Germinal center (tissue), 1 donor: ENCODE measurements around the gene ESYT1.

Experiments used
- DNase-seq: peaks from one replicate; pipeline ENCODE4 v3.0.0; 2012; ENCODE audit warnings: mixed read lengths, low spot score

Gene ESYT1

DNA sequence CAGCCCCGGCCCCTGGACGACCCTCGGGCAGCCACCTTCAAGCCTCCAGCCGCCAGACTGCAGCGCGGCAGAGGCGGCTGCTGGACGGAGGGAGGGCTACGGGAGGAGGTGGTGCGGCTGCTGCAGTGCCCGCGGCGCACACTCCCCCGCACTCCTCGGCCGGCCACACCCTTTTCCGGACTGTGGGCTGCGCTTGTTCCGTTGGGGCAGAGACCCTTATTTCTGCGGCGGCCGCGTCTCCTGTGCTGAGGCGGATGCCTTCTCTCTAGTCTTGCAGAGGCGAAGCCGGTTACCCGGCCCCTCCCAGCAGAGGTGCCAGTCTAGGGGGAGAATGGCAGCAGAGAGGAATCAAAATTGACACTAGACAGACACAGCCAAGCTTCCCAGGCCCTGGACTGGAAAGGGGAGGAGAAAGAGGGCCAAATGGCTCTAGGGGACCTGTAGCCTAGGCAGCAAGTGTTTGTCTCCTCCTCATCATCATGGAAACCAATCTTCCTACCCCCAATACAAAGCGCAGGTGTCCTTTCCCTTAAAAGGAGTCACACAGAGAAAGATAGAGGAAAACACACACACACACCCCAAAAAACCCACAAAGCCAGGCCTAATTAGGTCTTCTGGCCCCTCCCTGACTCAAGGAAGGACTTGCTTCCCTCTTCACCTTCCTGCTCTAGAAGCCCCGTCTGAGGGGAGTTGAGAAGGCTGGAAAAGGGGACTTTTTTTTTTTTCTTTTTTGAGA, 1.3 kb downstream of the ESYT1 start:
- DNase-seq, result peak; percentile 62

DNA sequence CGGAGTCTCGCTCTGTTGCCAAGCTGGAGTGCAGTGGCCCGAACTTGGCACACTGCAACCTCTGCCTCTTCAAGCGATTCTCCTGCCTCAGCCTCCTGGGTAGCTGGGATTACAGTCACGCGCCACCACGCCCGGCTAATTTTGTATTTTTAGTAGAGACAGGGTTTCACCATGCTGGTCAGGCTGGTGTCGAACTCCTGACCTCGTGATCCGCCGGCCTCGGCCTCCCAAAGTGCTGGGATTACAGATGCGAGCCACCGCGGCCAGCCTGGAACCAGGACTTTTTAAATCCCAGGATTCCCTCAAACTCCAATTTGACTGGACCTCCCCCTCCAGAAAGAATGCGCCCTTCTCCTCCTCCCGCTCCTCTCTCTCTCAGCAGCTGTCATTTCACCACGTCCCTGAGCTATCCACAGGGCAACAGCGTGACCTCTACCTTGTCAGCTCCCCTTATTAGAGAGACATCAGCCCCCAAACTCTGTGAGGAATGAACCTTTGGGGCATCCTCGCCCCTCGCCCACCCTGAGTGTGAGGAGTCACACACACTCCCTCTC, 2.0 kb downstream of the ESYT1 start:
- no peak for DNase-seq

DNA sequence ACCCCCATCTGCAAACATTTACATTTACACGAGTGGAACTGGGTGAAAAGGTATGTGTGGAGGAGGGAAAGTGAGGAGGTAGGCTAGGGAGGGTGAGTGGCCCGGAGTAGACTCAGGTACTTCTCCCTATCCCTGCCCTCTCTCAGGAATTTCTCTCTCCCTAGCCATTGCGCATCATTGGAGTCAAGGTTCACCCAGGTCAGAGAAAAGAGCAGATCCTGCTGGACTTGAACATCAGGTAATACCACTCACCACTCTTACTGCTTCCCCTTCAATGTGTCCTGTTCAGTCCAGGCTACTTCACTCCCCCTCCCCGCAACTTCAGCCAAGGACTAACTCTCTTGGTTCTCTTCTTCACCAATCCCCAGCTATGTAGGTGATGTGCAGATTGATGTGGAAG, 2.8 kb downstream of the ESYT1 start:
- no peak for DNase-seq

- no peak for DNase-seq
Measured at GRCh38 chr12:56134897-56135296, 6.8 kb downstream of the ESYT1 start.

GRCh38 chr12:56137853-56138571, 9.9 kb downstream of the ESYT1 start:
- DNase-seq, result no peak

- DNase-seq, result no peak
Measured at GRCh38 chr12:56141946-56142784, 14.1 kb downstream of the ESYT1 start.

- no peak for DNase-seq
Measured at GRCh38 chr12:56143217-56143616, 15.2 kb downstream of the ESYT1 start.

DNA sequence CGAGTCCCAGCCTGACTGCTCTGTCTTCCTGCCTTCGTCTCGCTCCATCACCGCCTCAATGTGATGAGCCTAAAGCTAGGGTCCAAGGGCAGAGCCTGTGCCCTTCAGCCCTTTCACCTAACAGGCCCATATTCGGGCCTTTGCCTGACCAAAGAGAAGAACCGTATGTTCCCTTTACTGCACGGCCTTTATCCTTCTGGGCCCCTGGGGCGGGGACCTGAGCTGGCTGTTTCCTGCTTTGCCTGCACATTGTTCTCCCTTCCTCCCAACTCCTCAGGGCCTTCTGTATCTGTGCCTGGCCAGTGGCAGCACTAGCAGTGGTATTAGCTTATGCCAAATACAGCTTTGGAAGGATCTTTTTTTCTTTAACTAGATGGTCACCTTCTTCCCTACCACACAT, 15.8 kb downstream of the ESYT1 start:
- DNase-seq, result no peak

GRCh38 chr12:56145217-56145616, 17.1 kb downstream of the ESYT1 start:
- DNase-seq, result no peak

DNA sequence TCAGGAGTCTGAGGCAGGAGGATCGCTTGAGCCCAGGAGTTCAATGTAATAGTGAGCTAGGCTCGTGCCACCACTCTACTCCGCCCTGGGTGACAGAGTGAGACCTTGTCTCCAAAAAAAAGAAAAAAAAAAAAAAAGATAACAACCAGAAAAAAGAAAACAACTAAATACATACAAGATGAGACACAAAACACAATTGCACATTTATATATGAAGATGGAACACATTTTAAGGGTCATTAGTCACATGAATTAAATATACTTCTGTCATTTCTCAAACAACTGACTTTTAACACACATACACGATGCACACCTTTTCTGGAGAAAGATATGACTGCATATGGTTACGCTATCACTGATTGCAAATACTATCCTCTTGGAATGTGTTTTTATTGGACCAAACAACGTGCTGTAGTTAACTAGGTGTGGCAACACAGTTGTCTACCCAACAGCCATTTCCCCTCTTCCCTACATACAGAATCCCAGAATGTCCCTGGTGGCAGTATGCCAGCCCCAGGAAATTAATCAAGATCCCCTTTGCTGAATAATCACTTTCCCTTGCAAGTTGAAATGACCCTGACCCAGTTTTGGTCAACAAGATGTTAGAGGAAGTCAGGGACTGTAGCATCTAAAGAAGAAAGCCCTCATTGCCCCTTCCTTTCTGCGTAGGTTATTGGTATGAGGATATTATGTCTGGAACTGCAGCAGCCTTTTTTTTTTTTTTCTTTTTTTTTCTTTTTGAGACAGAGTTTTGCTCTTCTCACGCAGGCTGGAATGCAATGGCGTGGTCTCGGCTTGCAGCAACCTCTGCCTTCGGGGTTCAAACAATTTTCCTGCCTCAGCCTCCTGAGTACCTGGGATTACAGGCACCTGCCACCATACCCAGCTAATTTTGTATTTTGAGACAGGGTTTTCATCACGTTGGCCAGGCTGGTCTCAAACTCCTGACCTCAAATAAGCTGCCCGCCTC, 18.7 kb downstream of the ESYT1 start:
- DNase-seq, result no peak

DNA sequence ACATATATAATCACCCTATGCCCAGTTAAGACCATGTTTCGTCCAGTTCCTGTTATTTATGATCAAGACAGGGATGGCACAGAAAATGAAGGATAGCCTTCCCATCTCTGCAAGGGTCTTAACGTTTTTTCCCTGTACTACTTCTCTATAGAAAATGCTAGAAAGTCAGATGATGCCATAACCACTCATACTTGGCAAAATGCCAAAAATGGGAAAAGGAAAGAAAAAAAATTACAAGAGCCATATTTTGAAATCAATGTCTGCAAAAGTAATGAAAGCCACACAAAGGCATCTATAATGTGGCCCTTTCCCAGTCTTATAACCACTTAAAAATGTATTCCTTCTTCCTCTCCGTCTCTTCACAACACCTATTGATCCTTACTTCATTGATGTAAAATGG, 22.5 kb downstream of the ESYT1 start:
- DNase-seq, result no peak

- peak; percentile 79 for DNase-seq
Measured at GRCh38 chr12:56151672-56152131, 23.6 kb downstream of the ESYT1 start.

- DNase-seq, result peak; percentile 94
Measured at GRCh38 chr12:56152132-56152755, 24.2 kb downstream of the ESYT1 start, which contains the start of gene MYL6B. MYL6B (plus strand) TSS chr12:56152587; CDS start chr12:56153919, 1,332 bp downstream.

DNA sequence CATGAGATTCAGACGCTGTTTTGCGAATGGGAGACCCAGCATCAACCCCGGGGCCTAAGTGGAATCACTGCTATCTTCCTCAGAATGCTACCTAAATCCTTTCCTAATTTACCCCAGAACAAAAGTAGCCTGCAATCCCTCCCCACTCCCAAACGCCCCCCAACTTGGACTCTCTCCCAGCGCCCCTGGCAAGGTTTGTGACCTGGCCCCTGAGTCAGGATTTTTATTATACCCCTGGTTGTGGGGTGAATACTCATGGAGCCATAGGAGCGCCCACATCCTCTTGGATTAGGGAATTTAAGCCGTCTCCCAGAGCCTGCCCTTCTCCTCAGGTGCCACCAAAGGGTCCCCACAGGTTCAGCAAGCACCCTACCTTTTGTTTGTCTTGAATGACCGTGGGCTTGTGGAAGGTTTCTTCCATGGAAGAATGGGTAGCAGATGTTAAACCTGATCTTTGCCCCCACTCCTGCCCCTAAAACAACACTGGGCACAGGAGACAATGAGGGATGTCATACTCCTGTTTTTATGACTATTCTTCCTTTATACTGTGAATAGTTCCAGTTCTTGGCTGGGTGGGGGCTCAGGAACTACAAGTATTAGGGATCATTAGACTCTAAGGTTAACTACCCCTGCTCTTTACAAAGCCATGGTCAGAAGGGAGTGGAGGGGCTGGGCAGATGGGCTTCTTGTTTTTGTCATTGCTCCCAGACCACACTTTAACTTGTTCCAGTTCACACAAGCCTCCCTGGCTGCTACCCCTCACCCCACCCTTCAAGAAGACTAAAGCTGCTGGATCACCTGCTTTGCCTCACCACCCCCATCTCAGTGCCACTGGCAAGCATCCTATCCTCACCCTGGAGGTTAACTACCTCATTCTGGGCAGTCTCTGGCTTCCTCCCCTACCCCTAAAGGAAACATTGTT, 24.9 kb downstream of the ESYT1 start:
- no peak for DNase-seq

DNA sequence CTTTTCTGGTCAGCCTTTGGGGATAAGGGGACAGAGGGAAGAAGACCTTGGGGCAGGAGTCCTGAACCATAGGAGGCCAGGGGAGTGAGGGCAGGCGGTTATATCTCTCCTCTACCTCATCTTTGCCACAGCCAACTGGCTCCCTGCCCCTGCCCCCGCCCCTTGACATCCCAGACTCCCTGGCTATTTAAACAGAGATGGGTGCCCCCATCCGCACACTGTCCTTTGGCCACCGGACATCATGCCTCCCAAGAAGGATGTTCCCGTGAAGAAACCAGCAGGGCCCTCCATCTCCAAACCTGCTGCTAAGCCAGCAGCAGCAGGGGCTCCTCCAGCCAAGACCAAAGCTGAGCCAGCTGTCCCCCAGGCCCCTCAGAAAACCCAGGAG, 25.6 kb downstream of the ESYT1 start:
- no peak for DNase-seq

GRCh38 chr12:56154246-56154771, 26.2 kb downstream of the ESYT1 start:
- DNase-seq, result no peak

DNA sequence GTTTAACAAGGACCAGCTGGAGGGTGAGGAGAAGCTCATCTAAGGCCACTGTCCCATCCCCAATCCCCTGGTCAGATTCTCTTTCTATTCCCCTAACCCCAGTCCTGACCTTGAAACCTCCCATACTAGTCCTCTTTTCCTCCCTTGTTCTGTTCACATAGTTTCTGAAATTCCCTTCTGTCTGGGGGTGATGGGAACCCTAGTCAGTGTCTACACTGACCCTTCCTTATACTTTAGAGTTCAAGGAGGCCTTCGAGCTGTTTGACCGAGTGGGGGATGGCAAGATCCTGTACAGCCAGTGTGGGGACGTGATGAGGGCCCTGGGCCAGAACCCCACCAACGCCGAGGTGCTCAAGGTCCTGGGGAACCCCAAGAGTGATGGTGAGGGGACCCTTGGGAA, 26.8 kb downstream of the ESYT1 start:
- no peak for DNase-seq

GRCh38 chr12:56155256-56155845, 27.3 kb downstream of the ESYT1 start:
- DNase-seq, result no peak
